Smooth muscle cell (in vitro differentiated cells): ENCODE results near the gene KIAA0319L. TPM values are rescaled to one million over a fixed set of nuclear protein-coding genes. Genes with fewer than 3 reads are reported as not detected.
A peak's percentile ranks its signal among the peaks of the same experiment; 100 is the strongest.

ENCODE experiments used
- DNase-seq: peaks from one replicate; lab custom pipeline; 2025; ENCODE audit not compliant: unreplicated experiment; lab: John Stamatoyannopoulos, UW
- H2AFZ ChIP-seq: fragments of 200-600 bp; sonication (generic); 2 replicates; pipeline ENCODE4 v1.6.0; 2016; ENCODE audit warnings: antibody characterized with exemption, low read depth, mild to moderate bottlenecking
- H3F3A ChIP-seq: fragments of 200-600 bp; sonication (generic); 2 replicates; pipeline ENCODE4 v1.6.0; 2017; ENCODE audit warnings: antibody characterized with exemption, low read depth
- H3K27ac ChIP-seq: fragments of 200-600 bp; sonication (generic); 2 replicates; pipeline ENCODE4 v1.5.1; 2016; ENCODE audit warnings: low read depth, mild to moderate bottlenecking
- H3K27me3 ChIP-seq: fragments of 200-600 bp; sonication (generic); 2 replicates; pipeline ENCODE4 v1.6.1; 2016; ENCODE audit warnings: low read depth, mild to moderate bottlenecking
- H3K36me3 ChIP-seq: fragments of 200-600 bp; sonication (generic); 2 replicates; pipeline ENCODE4 v1.5.1; 2016; ENCODE audit warnings: low read depth
- H3K4me1 ChIP-seq: fragments of 200-600 bp; sonication (generic); 2 replicates; pipeline ENCODE4 v1.5.1; 2016; ENCODE audit warnings: low read depth
- H3K4me2 ChIP-seq: fragments of 200-600 bp; sonication (generic); 2 replicates; pipeline ENCODE4 v1.6.0; 2016; ENCODE audit warnings: mild to moderate bottlenecking
- H3K4me3 ChIP-seq: fragments of 200-600 bp; sonication (generic); 2 replicates; pipeline ENCODE4 v1.5.1; 2016; ENCODE audit warnings: mild to moderate bottlenecking
- H3K79me2 ChIP-seq: fragments of 200-600 bp; sonication (generic); 2 replicates; pipeline ENCODE4 v1.6.0; 2016; ENCODE audit warnings: low read depth, mild to moderate bottlenecking
- H3K9ac ChIP-seq: fragments of 200-600 bp; sonication (generic); 2 replicates; pipeline ENCODE4 v1.6.0; 2016; ENCODE audit warnings: low read depth
- H3K9me3 ChIP-seq: fragments of 200-600 bp; sonication (generic); replicated peaks from 2 replicates; pipeline ENCODE4 v1.5.1; 2016; ENCODE audit warnings: low read depth
- H4K20me1 ChIP-seq: fragments of 200-600 bp; sonication (generic); 2 replicates; pipeline ENCODE4 v1.6.0; 2016; ENCODE audit warnings: low read depth
- WGBS: methylation state at CpG from one replicate; pipeline ENCODE4 v1.1.7; 2016; ENCODE audit warnings: low lambda C conversion rate; 5-methylcytosine and 5-hydroxymethylcytosine counted together
- polyA plus RNA-seq: library from polyadenylated mRNA; unstranded; fragments of >200 nt; fragmentation: Nextera tagmentation; extraction: Ambion mirVana; gene quantifications from 2 replicates; pipeline ENCODE4 v1.2.1, GENCODE V29; 2016
- total RNA-seq: library from RNA; depleted of rRNA; stranded (reverse); fragments of >200 nt; gene quantifications from 2 replicates; pipeline ENCODE4 v1.2.3, GENCODE V29; 2014
- TF ChIP-seq, protein P1 (sequence below): fragments of 200-600 bp; sonication (generic); IDR thresholded peaks from 2 replicates; pipeline ENCODE4 v1.5.1; 2017; ENCODE audit warnings: borderline replicate concordance, mild to moderate bottlenecking, antibody characterized with exemption; ENCODE audit not compliant: insufficient read depth, poor library complexity, severe bottlenecking

KIAA0319L gene
- total and polyA plus RNA-seq, 2 experiments from 2014 or later, result 30.1 to 37.0 TPM

- H3K9me3 ChIP-seq, result no peaks in the 10 kb centered on the region
- H3K27me3 ChIP-seq, result no peaks in the 10 kb centered on the region
- H4K20me1 ChIP-seq, result peaks cover 5% of the 10 kb centered on the region
- peaks cover 25% of the 10 kb centered on the region for H3F3A ChIP-seq
- no peak for DNase-seq
- 28% methylated on average over 1 of the region's 1 CpG for WGBS
- TF ChIP-seq, protein P1, sequence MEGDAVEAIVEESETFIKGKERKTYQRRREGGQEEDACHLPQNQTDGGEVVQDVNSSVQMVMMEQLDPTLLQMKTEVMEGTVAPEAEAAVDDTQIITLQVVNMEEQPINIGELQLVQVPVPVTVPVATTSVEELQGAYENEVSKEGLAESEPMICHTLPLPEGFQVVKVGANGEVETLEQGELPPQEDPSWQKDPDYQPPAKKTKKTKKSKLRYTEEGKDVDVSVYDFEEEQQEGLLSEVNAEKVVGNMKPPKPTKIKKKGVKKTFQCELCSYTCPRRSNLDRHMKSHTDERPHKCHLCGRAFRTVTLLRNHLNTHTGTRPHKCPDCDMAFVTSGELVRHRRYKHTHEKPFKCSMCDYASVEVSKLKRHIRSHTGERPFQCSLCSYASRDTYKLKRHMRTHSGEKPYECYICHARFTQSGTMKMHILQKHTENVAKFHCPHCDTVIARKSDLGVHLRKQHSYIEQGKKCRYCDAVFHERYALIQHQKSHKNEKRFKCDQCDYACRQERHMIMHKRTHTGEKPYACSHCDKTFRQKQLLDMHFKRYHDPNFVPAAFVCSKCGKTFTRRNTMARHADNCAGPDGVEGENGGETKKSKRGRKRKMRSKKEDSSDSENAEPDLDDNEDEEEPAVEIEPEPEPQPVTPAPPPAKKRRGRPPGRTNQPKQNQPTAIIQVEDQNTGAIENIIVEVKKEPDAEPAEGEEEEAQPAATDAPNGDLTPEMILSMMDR, result no peak
- H3K36me3 ChIP-seq, result no peaks in the 10 kb centered on the region
- H3K4me2 ChIP-seq, result peak overlapping the region; percentile 20
- no peaks in the 10 kb centered on the region for H3K4me1 ChIP-seq
- no peak overlapping the region for H3K9ac ChIP-seq
- peak overlapping the region; percentile 42 for H3K27ac ChIP-seq
- H2AFZ ChIP-seq, result no peak overlapping the region
- H3K79me2 ChIP-seq, result no peaks in the 10 kb centered on the region
- H3K4me3 ChIP-seq, result no peak overlapping the region
Measured at GRCh38 chr1:35452106-35452774, 105.0 kb downstream of the KIAA0319L start.

DNA sequence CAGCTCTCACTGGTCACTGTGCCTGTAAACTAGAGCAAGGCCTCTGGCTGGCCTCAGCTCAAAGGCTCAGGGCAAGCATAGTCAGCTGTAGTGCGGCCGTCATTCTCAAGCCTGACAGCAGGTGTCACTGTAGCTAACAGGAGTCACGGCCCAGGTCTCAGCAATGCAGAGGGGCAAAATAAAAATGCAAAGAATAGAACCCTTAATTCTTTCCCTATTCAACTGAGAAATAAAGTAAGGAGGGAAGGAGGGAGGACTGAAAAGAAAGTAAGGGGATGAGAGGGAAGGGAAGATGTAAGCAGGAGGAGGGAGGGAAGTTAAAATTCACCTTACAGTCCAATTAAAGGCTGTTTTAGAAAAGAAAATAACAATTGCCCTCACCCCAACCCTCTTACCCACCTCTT, 106.1 kb downstream of the KIAA0319L start:
- H4K20me1 ChIP-seq, result peaks cover 5% of the 10 kb centered on the region
- H3K27me3 ChIP-seq, result no peaks in the 10 kb centered on the region
- no peak overlapping the region for H3K4me3 ChIP-seq
- no peak overlapping the region for H3K9ac ChIP-seq
- TF ChIP-seq, protein P1, result peak; percentile 67
- peaks cover 25% of the 10 kb centered on the region for H3F3A ChIP-seq
- H3K27ac ChIP-seq, result no peak overlapping the region
- H3K9me3 ChIP-seq, result no peaks in the 10 kb centered on the region
- H3K4me2 ChIP-seq, result peak overlapping the region; percentile 10
- H2AFZ ChIP-seq, result no peak overlapping the region
- peak; percentile 29 for DNase-seq
- 12% methylated on average over 3 of the region's 3 CpGs for WGBS
- H3K4me1 ChIP-seq, result no peaks in the 10 kb centered on the region
- no peaks in the 10 kb centered on the region for H3K36me3 ChIP-seq
- no peaks in the 10 kb centered on the region for H3K79me2 ChIP-seq

DNA sequence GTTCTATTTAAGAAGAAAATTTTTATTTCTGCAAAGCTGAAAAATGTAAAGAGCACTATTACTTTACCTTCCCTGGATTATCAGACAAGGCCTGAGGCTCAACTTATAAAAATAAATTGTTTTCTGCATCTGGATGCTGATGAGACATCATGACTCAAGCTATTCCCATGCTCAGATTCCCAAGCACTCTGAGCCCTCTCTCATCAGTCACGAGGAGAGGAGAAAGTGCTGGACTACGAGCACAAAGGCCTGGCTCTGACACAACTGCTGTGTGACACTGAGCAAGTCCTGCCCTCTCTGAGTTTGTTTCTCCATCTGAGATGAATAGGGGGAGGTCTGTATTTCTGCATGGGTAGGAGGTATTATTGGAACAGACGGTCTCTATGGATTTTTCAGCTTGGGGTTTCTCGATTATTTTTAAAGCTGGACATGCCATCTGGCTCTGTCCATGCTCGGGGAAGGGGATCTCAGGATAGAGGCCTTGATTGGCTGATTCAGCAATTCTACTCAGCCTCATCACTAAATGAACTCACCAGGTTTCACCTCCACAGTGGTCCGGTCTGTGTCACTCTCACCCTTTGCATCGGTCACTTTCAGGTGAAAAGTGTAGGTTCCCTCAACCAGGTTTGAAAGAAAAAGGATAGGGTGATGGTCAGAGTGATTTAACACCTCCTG, 107.7 kb downstream of the KIAA0319L start:
- Histone ChIP-seq H3K79me2 (no peaks in the 10 kb centered on the region), H3K4me2 (peak overlapping the region; percentile 45), H3F3A (peaks cover 25% of the 10 kb centered on the region), H3K36me3 (no peaks in the 10 kb centered on the region), H3K27me3 (no peaks in the 10 kb centered on the region), H2AFZ (no peak overlapping the region), H3K9me3 (no peaks in the 10 kb centered on the region), H3K4me3 (no peak overlapping the region), H4K20me1 (peaks cover 5% of the 10 kb centered on the region), H3K27ac (peak overlapping the region; percentile 88), H3K9ac (peak overlapping the region; percentile 57), H3K4me1 (no peaks in the 10 kb centered on the region)
- TF ChIP-seq, protein P1, result no peak
- WGBS, result 67% methylated on average over 7 of the region's 7 CpGs
- DNase-seq, result no peak
